Small intestine (tissue), 7 donors: ENCODE data around the gene POLR1E. TPM values are rescaled to one million over a fixed set of nuclear protein-coding genes. Genes with fewer than 3 reads are reported as not detected.

Source experiments
- DNase-seq, 2 donors: peaks; one replicate each; pipeline versions ENCODE4 v3.0.0 to v3.0.0-alpha.2; 2013
- FAIRE-seq: peaks from 2 replicates; lab custom pipeline; 2012; peaks lifted over from hg19 to GRCh38; lab: Jason Lieb, UNC
- H3K27ac ChIP-seq, 3 donors: one replicate each; pipeline ENCODE4 v1.5.1; 2013; ENCODE audit warnings: low read length in 2 of 3, mild to moderate bottlenecking in 2 of 3, control low read depth in 1 of 3, inconsistent platforms in 1 of 3, low read depth in 1 of 3, moderate library complexity in 1 of 3
- H3K27me3 ChIP-seq, 3 donors: one replicate each; pipeline ENCODE4 v1.6.1; 2013; ENCODE audit warnings: low read length in 3 of 3, inconsistent platforms in 1 of 3; ENCODE audit not compliant: control insufficient read depth in 3 of 3, insufficient read depth in 3 of 3
- H3K36me3 ChIP-seq, 3 donors: one replicate each; pipeline ENCODE4 v1.6.1; 2013; ENCODE audit warnings: low read length in 3 of 3, inconsistent platforms in 1 of 3, low read depth in 1 of 3, mild to moderate bottlenecking in 1 of 3, moderate library complexity in 1 of 3; ENCODE audit not compliant: control insufficient read depth in 3 of 3, insufficient read depth in 2 of 3
- H3K4me1 ChIP-seq, 3 donors: one replicate each; pipeline ENCODE4 v1.6.1; 2013; ENCODE audit warnings: low read length in 2 of 3, inconsistent platforms in 1 of 3, low read depth in 1 of 3, mild to moderate bottlenecking in 1 of 3, moderate library complexity in 1 of 3; ENCODE audit not compliant: control insufficient read depth in 3 of 3, insufficient read depth in 2 of 3
- H3K4me3 ChIP-seq, 3 donors: one replicate each; pipeline ENCODE4 v1.5.1; 2013; ENCODE audit warnings: low read length in 3 of 3, control low read depth in 1 of 3, inconsistent platforms in 1 of 3, low read depth in 1 of 3, mild to moderate bottlenecking in 1 of 3, moderate library complexity in 1 of 3
- H3K9me3 ChIP-seq, 2 donors: one replicate each; pipeline ENCODE4 v1.6.1; 2013; ENCODE audit warnings: low read depth in 1 of 2, low read length in 1 of 2; ENCODE audit not compliant: control insufficient read depth in 2 of 2, insufficient read depth in 1 of 2
- WGBS, 3 donors: extraction: QIAGEN DNeasy Blood & Tissue Kit; methylation state at CpG; one replicate each; pipeline ENCODE4 v1.1.7; 2013; 5-methylcytosine and 5-hydroxymethylcytosine counted together
- polyA plus RNA-seq, 4 donors: library from polyadenylated mRNA; stranded (reverse) in 3 of 4; unstranded in 1 of 4; fragments of 200-250 nt in 3 of 4; fragments of 120-200 nt in 1 of 4; gene quantifications; one replicate each; pipeline versions ENCODE4 v1.2.1 to v1.2.3, GENCODE V29; 2013
- donor health status: healthy with polysubstance abuse.
- donor health status: control.
- donor health status: control.
- donor health status: Bipolar disorder and iron deficiency.
- donor health status: healthy.

The POLR1E gene
- polyA plus RNA-seq, 4 donors = 2.2 to 20.3 (median 11.2) TPM

DNA sequence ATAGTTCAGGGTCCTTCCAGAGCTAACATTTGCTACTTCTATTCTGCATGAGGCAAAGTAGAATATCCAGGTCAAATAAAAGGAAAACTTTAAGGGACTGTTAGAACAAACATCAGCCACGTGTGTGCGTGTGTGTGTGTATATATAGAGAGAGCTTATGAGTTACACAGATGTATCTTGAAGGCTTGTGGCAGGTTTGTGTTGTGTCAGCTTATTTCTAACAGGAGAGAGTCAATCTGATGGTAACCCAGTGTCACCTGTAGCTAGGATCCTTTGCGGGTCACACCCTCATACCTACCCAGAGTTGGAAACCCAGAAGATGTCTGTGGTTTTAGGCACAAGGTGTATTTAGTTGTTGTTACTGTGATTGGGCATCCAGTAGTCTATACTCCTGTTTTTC, 12.7 kb downstream of the POLR1E start:
- Histone ChIP-seq H3K9me3 (no peaks in the 10 kb centered on the region), H3K27ac (no peak overlapping the region), H3K36me3 (peaks cover 8 to 62% (median 15%) of the 10 kb centered on the region in 3 donors), H3K4me3 (no peak overlapping the region), H3K27me3 (no peaks in the 10 kb centered on the region), H3K4me1 (no peaks in the 10 kb centered on the region)
- no peak for DNase-seq
- whole genome bisulfite sequencing, 3 donors = 51 to 94% (median 94%) methylated on average over 3 of the region's 3 CpGs
- FAIRE-seq = no peak

DNA sequence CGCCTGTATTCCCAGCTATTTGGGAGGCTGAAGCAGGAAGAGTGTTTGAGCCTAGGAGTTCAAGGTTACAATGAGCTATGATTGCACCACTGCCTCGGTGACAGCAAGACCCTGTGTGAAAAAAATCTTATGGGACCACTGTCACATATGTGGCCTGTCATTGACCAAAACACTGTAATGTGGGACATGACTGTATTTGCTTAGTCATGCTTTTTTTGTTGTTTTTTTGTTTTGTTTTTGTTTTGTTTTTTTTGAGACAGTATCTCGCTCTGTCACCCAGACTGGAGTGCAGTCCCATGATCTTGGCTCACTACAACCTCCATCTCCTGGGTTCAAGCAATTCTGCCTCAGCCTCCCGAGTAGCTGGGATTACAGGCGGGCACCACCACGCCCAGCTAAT, 13.5 kb downstream of the POLR1E start:
- DNase-seq (no peak), FAIRE-seq (no peak)
- no peaks in the 10 kb centered on the region for H3K4me1 ChIP-seq
- H3K9me3 ChIP-seq = no peaks in the 10 kb centered on the region
- H3K27ac ChIP-seq = no peak overlapping the region
- 92 to 94% (median 94%) methylated on average over 6 of the region's 6 CpGs for WGBS, 3 donors
- no peak overlapping the region for H3K4me3 ChIP-seq
- peaks cover 5 to 62% (median 16%) of the 10 kb centered on the region in 3 donors for H3K36me3 ChIP-seq
- no peaks in the 10 kb centered on the region for H3K27me3 ChIP-seq

DNA sequence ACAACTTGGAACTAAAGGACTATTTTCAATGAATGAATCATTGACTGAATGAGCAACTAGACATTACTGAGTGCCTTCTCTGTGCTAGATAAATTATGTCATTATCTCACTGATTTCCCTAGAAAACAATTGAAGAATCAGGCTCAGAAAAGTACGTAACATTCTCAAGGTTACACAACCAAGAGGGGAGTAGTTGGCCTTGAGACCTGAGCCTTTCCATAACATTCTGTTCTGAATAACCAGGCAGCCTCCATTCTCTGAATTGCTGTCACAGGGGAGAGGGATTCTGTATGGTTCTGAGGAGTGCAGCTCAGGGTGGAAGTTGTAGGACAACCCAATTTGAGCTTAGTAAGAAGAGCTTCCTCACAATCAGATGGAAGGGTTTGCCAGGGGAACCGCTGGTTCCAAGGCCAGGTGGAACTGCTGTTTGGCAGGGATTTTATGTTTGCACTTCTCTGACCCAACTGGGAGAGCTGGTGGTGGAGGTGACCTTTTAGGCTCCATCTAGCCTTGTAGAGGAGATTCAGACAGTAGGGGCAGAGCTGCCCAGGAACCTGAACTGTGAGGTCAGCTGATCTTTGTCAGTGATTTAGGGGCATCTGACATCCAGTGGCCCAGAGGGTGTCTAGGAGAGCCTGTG, 16.3 kb downstream of the POLR1E start:
- DNase-seq (no peak), FAIRE-seq (no peak)
- 66 to 97% (median 85%) methylated on average over 2 of the region's 2 CpGs for WGBS, 3 donors
- Histone ChIP-seq H3K27ac (no peak overlapping the region), H3K36me3 (peaks cover 5 to 54% (median 12%) of the 10 kb centered on the region in 3 donors), H3K4me3 (no peak overlapping the region), H3K27me3 (no peaks in the 10 kb centered on the region), H3K4me1 (no peaks in the 10 kb centered on the region), H3K9me3 (no peaks in the 10 kb centered on the region)

DNA sequence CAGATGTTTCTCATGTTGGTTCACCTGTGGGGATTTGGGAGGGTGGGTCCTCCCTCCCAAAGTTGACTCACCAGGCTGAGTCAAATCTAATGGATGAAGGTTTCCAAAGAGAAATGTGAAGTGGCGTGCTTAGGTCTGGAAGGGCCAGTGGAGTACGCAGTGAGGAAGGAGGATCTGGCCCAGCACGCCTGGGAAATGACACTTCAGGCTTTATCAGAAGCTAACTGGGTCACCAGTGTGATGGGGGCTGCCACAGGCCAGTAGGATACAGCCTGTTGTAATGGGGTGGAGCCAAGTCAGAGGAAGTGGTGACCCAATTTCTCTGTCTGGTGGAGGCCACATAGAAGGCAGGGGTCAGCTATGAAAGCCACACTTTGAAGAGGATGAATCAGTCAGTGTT, 18.0 kb downstream of the POLR1E start:
- 85 to 90% (median 86%) methylated on average over 3 of the region's 3 CpGs for WGBS, 3 donors
- FAIRE-seq (no peak), DNase-seq (peak in 1 of 2 donors; percentile 45)
- Histone ChIP-seq H3K4me1 (no peaks in the 10 kb centered on the region), H3K36me3 (peaks cover 5 to 55% (median 12%) of the 10 kb centered on the region in 3 donors), H3K27ac (peak overlapping the region in 2 of 3 donors; percentile 27 to 36), H3K4me3 (no peak overlapping the region), H3K27me3 (no peaks in the 10 kb centered on the region), H3K9me3 (no peaks in the 10 kb centered on the region)

DNA sequence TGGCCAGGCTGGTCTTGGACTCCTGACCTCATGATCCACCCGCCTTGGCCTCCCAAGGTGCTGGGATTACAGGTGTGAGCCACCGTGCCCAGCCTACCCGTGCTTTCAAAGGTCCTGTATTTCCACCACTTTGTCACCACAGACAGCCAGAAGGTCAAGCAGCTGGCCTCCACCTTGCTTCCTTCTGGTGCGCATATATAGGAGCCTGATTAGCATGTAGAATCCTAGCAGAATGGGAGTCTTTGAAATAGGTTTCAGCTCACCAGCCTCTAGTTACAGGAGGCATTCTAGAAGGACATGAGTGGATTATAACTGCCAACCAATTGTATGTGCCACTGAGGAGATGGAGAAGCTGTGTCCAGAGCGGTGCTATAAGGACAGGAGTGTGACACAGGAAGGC, 18.9 kb downstream of the POLR1E start:
- no peak for FAIRE-seq
- Histone ChIP-seq H3K4me1 (no peaks in the 10 kb centered on the region), H3K36me3 (peaks cover 5 to 51% (median 9%) of the 10 kb centered on the region in 3 donors), H3K9me3 (no peaks in the 10 kb centered on the region), H3K27ac (no peak overlapping the region), H3K27me3 (no peaks in the 10 kb centered on the region), H3K4me3 (no peak overlapping the region)
- 83 to 93% (median 91%) methylated on average over 5 of the region's 5 CpGs for WGBS, 3 donors
- no peak for DNase-seq

DNA sequence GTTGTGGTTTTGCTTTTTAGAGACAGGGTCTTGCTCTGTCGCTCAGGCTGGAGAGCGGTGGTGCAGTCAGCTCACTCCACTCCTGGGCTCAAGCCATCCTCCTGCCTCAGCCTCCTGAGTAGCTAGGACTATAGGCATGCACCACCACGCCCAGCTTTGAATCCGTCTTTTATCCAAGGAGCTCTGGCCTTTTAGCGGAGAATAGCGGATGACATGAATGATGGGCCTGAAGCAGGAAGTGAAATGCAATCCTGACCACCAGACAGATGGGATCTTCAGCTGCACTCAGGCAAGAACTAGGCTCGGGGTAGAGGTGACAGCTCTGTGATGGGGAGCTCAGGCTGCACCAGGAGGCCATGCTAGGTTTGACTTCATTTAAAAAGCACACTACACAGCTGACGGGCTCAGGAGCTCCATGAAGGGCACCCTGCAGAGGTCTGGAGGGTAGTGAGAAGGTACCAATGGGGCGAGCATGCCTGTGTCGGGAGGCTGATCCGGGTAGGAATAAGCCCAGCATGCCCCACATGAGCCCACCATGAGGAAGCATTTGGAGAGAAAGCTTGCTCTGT, 21.9 kb downstream of the POLR1E start:
- H3K4me1 ChIP-seq = no peaks in the 10 kb centered on the region
- H3K36me3 ChIP-seq = peaks cover 3 to 43% (median 4%) of the 10 kb centered on the region in 3 donors
- H3K27ac ChIP-seq = no peak overlapping the region
- no peaks in the 10 kb centered on the region for H3K27me3 ChIP-seq
- FAIRE-seq (no peak), DNase-seq (no peak)
- H3K4me3 ChIP-seq = no peak overlapping the region
- 95 to 98% (median 97%) methylated on average over 11 of the region's 11 CpGs for WGBS, 3 donors
- no peaks in the 10 kb centered on the region for H3K9me3 ChIP-seq

DNA sequence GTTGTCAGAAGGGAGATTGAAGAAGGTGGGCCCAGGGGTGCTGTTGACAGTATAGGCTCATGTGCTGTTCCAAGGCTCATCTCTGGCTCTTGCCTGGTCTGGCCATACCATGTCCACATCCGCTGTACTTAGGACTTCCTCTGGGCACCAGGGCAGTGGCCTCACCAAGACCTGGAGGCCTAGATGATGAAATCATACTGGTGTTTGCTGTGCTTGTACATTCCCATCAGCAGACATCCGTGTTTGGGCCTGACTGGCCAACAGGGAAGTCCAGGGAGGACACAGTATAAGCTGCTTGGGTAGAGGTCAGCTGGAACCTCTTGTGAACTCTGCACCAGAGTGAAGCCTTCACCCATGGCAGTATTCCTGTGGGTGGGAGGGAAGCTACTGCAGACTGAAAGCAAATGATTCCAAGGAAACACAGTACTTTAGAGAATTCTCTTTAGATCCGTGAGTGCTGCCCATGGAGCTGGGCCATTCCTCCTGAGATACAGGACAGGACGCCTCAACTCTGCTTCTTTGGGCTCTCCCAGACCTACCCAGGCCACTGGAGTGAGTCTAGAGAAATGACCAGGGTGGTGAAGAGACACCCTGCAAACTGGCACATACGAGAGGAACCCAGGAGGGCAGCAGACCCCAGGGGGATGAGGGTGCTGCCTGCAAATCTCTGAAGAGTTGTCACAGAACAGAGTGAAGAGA, 22.5 kb downstream of the POLR1E start:
- no peak overlapping the region for H3K4me3 ChIP-seq
- DNase-seq = peak in 1 of 2 donors; percentile 20
- no peak for FAIRE-seq
- 92 to 96% (median 95%) methylated on average over 5 of the region's 5 CpGs for WGBS, 3 donors
- H3K36me3 ChIP-seq = peaks cover 0 to 36% (median 3%) of the 10 kb centered on the region in 3 donors
- no peaks in the 10 kb centered on the region for H3K4me1 ChIP-seq
- no peaks in the 10 kb centered on the region for H3K27me3 ChIP-seq
- H3K27ac ChIP-seq = no peak overlapping the region
- H3K9me3 ChIP-seq = no peaks in the 10 kb centered on the region

DNA sequence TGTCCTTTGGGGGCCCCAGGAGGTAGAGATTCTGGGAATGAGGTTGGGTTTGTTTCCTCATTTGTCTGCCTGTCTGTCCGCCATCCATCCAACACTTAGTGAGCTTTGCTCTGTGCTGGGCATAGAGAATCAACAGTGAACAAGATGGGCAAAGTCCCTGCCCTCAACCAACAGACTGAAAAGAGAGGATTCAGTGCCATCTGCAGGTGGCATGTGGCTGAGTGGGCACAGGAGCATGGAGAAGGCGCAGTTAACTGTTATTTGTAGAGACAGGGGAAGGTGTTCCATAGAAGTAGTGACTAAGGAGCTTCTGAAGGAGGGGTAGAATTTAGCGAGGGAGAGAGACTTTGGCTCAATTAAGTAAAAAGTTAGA, 23.1 kb downstream of the POLR1E start:
- 91 to 93% (median 92%) methylated on average over 3 of the region's 3 CpGs for WGBS, 3 donors
- DNase-seq (peak in 1 of 2 donors; percentile 62), FAIRE-seq (no peak)
- H3K36me3 ChIP-seq = peaks cover 0 to 32% (median 0%) of the 10 kb centered on the region in 3 donors
- H3K27ac ChIP-seq = no peak overlapping the region
- no peak overlapping the region for H3K4me3 ChIP-seq
- H3K9me3 ChIP-seq = no peaks in the 10 kb centered on the region
- H3K27me3 ChIP-seq = no peaks in the 10 kb centered on the region
- H3K4me1 ChIP-seq = no peaks in the 10 kb centered on the region
